NOMO-1 (cell line): ENCODE measurements around the gene VAX1.
"Not testable (repeated sequence)": the region's sequence is repeated elsewhere in the genome, so short reads cannot be mapped to it uniquely, and the experiment has no call there.

Experiments
- DNase-seq, 2 experiments: peaks; one replicate each; lab custom pipeline; 2025; ENCODE audit not compliant: unreplicated experiment in 2 of 2; lab: John Stamatoyannopoulos, UW

The VAX1 gene, protein sequence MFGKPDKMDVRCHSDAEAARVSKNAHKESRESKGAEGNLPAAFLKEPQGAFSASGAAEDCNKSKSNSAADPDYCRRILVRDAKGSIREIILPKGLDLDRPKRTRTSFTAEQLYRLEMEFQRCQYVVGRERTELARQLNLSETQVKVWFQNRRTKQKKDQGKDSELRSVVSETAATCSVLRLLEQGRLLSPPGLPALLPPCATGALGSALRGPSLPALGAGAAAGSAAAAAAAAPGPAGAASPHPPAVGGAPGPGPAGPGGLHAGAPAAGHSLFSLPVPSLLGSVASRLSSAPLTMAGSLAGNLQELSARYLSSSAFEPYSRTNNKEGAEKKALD

DNA sequence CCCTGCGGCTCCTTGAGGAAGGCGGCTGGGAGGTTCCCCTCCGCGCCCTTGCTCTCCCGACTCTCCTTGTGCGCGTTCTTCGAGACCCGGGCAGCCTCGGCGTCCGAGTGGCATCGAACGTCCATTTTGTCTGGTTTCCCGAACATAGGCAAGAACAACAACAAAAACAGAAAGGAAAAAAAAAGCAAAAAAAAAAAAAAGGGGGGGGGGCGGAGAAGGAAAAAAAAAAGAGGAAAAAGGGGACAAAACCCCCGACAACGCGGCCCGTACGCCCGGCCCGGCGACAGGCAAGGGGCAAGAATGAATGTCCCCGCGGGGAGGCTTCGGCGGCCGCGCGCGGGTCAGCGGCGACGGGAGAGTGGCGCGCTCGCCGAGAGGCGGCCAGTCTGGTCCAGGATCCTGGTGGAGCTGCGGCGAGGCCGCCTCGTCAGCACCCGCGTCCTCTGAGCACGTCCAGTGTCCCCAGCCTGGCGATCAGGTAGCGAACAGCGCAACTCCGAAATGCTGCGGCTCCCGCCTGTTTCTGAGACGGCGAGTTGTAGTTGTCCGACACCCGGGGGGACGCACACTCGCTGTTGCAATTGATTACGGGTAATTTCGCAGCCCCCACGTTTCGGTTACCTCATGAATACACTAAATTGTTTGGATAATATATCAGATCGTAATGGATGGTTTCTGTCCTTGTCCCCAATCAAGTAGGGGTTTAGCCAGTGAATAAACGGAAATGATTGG is at the start of gene VAX1:
Gene VAX1, minus strand, starts transcription at position 360 of the 732 bp plus-strand sequence. Its CDS starts 214 bp downstream, at position 146.
- no peak for DNase-seq

DNA sequence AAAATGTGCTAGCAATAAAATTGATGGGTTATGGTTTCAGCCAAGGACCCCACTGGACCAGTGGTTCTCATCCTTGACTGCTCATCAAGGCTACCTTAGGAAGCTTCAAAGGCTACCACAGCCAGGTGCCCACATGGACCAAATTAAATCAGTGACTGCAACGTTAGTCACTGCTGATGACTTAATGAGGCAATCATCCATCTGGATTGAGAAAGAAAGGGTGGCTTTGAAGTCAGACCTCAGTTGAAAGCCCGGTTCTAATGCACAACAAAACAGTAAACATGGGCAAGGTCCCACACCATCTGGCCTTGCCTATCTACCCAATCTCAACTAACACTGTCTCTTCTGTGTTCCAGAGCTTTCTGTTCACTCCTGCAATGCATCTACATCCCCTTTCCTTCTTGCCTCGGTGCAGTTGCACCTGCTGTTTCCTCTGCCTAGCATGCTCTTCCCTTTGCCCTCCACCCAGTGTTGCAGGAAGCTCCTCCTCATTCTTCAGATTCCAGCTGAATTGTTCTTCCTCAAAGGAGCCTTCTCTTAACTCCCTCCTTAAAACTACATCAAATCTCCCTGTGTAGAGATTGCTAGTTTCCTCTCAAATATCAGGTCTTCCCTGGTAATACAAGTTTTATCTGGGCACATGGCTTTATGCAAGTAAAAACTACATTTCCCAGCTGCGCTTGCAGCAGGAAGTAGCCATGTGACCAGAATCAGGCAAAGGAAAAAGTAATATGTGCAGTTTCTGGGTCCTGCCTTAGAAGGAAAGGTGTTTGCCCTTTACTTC is 49.0 kb upstream of the VAX1 start:
- DNase-seq, result peak in 1 of 2 experiments; percentile 19

DNA sequence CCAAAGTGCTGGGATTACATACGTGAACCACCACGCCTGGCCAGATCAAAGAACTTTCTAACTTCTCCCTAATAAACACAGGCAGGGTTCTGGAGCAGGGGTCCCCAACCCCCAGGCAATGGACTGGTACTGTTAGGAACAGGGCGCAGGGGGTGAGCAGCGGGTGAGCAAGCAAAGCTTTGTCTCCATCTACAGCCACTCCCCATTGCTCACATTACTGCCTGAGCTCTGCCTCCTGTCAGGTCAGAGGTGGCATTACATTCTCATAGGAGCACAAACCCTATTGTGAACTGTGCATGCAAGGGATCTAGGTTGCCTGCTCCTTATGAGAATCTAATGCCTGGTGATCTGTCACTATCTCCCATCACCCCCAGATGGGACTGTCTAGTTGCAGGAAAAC is 47.7 kb upstream of the VAX1 start:
- DNase-seq, result not testable (repeated sequence)

DNA sequence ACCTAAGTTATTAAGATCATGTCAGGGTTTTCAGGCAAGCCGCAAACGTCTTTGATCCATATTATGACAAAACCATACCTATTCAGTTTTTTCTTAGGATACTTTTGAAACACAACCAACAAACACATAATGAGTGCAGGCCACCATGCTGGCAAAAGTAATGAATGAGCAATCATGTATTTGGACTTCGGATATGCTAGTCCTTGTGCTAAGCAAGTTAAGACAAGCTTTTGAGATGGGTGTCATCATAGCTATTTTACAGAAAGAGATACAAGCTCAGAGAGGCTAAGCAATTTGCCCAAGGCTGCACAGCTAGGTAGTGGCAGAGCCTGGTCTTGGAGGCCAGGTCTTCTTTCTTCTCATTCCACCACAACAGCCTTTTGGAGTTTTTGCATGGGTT is 46.8 kb upstream of the VAX1 start:
- DNase-seq, result no peak

DNA sequence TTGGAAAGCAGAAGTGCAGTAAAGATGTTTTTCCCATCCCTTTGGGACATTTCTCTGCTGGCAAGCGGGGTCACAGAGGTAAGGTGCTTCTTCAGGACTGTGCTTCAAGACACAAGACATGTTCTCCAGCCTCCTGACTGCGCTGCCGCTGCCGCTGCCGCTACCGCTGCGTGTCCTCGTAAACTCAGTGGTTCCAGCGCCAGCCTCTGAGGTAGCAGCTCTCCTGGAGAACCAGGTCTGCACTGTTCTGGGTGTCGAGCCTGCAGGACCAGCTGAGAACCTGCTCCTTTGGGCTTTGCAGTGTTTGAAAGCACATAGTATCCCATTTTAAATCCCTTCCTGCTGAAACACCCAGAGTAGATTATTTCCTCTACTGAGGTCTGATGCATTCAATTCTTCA is 46.2 kb upstream of the VAX1 start:
- DNase-seq, result no peak

DNA sequence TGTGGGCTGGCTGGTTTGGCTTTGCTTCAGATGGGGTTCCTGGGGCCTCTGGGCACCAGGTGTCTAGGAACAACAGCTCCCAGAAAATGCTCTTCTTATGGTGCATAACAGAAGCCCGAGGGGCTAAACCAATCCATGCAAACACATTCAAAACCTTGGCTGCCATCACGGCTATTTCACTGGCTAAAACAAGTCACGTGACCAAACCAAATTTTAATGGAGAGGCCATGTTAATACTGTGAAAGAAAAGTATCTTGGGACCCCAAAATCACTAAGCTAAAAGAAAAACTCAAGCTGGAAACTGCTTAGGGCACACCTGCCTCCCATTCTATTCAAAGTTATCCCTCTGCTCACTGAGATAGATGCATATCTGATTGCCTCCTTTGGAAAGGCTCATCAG is 40.1 kb upstream of the VAX1 start:
- DNase-seq, result no peak

DNA sequence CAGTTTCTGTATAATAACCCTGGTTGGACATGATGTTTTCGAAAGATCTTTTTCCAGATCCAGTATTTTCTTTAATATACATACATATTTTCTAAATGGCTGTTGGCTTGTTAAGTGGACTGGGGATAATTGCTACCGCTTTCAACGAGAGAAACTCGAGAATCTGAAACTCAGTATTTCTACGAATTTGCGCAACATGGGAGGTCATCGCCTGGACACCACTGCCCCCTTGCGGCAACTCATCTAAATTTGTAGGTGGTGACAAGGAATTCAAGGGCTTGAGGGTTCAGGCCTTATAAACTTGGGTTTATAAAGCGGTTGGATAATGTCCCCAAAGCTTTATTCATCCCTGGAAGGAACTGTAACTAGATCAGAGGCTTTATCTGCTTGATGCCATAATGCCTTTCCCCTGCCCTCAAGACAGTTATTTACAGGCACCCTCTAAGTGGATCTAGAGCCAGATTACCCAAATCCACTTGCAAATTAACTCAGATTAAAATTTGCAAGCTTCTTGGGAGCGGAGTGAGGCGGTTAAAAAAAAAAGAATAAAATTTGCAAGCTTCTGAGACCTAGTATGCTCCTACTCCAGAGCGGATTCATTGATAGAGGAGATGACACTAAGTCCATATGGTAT is 37.9 kb upstream of the VAX1 start:
- peak; percentile 88 to 89 for DNase-seq

DNA sequence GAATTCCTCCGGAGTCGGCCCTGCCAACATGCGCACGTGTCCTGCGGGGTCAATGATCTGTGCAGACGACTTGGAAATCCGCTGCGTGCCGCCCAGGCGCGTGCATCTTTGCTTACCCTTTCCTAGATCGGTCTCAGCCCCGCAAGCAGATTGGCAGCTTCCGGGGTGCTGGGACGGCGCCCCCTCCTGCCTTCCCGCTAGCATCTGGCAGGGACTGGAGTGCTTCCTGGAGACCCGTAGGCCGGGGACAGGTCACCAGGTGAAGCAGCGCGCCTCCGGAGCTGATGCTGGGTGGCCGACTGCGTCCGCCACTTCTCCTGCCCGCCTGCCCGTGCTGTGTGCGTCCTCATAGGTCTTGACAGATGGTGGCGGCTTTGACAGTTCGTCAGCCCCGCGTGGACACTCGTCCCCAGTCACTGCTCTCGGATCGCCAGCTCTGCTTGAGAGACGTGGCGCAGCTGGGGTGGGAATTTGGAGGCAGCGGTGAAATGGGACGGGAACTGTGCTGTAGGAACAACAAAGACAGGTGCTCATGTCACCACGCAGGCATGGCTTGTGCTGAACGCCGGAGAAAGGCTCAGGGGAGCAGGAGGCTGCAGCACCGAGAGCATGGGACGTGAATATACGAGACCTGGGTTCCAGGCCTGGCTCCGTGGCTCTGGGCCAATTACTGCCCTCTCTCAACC is 37.3 kb upstream of the VAX1 start:
- no peak for DNase-seq

DNA sequence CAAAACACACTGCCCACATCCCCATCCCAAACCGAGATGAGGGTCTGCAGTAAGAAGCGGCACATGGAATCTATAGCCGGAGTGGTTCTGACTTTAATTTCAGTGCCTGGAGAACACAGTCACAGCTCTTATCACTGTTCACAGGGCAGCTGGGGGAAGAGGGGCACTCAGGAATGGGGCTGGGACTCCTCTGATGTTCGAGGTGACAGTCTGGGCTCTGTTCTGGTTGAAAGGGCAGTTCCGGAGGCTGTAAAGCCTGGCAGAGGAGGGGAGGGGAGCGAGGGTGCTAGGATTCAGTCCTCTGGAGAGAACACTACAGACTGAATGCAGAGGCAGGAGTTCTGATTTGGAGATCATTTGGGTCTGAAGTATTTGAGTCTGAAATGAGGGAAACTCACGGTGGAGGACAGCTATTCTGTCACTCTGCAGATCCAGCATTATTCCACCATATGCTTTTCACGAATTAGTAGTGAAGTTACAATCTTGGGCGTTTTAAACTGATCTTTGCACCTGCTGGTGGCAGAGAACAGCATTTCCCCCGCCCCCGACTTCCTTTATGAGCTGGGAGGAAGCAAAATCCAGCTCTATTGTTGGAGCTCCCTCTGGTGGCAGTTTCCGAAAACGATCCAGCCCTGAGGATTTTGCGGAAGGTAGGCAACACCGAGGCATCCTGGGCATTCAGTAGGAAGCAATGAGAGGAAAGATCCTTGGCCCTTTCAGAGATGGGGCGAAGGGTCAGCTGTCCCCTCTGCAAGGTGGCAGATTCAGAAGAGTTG is 36.6 kb upstream of the VAX1 start:
- DNase-seq, result peak; percentile 68 to 77

DNA sequence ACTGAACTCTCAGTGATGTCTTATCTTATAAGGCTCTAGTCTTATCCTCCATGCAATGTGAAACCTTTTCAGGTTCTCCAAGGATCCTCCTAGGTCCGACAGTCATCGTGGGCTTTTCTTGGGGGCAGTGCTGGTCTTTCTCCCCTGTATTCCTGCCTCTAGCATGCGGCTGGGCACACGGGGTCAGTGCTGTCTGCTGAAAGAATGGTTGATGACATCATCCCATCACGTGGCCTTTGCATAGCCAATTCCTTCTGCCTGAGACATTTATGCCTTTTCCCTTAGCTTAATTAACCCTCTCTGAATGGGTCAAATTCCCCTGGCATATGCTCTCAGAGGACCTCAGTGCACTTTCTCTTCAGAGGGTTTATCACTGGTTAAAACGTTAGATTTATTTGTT is 32.2 kb upstream of the VAX1 start:
- no peak for DNase-seq

DNA sequence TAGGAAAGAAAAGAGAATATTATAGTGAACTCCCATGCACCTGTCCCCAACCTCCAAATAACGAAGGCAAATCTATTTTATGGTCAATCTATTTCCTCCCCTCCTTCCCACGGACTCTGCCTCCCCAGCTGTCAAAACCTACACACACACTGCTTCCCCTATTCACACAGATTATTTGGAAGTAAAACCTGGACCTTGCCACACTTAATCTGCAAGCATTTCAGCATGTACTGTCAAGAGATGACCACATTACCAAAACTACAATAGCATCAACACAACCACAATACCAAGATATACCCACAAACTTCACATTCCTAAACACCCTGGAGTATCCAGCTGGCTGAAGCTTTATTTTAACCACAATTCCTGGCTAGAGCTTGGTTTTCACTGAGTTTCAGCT is 31.4 kb upstream of the VAX1 start:
- no peak for DNase-seq

DNA sequence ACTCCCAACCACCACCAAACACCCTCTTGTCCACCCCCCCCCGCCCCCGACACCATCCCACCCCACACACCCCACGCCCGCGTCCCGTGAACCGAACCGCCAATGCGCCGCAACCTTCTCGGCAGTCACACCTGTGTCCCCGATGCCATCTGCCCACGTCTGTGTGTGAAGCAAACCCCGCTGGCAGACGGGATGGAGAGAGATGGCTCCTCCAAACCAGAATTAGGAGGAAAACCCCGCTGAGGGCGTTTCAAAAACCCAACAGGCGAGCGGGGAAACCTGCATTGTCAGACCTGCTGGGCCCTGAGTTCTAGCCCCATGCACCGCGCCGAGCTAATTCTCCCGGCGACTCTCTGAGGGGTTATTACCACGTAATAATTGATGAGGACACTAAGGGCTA is 30.7 kb upstream of the VAX1 start:
- DNase-seq, result no peak

DNA sequence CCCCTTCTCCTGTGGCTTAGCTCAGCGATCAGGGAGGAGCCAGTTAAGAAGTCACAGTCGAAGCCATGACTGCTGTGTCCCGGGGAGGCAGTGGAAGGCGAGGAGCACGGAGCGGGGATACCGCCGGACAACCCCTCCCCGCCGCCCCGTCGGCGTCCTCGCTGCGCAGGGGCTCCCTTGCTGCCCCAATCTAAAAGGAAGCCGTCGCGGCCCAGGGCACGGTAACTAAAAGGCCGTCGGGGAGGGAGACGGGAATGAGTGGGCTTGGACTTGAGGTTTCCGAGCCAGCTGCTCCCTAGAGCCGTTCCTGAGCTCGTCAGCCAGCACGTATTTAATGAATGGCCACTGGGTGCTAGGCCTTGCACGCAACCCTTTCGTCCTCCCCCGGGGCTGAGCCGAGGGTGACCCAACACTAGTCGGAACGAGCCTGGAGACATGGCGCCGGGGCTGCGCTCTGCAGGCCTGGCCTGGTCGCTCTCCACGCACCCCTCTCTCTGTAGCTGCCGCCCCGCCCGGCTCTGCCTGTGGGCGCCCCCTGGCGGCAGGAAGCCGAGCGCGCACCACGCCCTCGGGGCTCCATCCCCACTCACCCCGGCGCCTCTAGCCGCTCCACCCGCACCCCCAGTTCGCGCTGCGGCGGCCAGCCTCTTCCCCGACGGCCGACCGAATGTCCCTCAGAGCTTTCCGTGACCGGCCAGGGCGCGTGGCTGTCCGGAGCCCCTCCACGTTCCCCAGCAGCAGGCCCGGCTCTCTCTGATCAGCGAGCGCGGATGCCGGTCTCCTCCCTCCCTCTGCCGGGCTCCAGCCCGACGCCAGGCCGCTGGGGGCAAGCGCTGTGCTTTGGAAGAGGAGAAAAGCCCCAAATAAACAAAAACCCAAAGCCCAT is 30.0 kb upstream of the VAX1 start:
- DNase-seq, result peak; percentile 41 to 46

DNA sequence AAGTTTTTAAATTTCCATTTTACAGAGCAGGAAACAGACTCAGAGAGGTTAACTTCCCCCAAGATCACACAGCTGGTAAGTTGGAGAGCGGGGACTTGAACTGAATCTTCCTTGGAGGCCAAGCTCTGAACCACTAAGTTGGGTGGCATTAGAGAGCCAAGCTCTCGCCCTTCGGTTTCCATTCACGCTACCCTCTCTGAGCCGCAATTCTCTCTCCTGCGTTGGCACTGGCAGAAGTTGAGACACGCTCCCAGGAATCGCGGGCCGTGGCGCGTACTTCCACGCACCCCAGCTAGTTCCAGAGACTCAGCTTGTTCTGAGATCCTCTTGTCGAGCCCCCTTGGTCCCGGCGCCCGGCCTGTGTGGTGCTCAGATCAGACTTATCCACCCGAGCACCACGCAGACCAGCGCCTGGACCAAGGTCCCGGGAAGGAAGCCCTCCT is 29.3 kb upstream of the VAX1 start:
- no peak for DNase-seq

DNA sequence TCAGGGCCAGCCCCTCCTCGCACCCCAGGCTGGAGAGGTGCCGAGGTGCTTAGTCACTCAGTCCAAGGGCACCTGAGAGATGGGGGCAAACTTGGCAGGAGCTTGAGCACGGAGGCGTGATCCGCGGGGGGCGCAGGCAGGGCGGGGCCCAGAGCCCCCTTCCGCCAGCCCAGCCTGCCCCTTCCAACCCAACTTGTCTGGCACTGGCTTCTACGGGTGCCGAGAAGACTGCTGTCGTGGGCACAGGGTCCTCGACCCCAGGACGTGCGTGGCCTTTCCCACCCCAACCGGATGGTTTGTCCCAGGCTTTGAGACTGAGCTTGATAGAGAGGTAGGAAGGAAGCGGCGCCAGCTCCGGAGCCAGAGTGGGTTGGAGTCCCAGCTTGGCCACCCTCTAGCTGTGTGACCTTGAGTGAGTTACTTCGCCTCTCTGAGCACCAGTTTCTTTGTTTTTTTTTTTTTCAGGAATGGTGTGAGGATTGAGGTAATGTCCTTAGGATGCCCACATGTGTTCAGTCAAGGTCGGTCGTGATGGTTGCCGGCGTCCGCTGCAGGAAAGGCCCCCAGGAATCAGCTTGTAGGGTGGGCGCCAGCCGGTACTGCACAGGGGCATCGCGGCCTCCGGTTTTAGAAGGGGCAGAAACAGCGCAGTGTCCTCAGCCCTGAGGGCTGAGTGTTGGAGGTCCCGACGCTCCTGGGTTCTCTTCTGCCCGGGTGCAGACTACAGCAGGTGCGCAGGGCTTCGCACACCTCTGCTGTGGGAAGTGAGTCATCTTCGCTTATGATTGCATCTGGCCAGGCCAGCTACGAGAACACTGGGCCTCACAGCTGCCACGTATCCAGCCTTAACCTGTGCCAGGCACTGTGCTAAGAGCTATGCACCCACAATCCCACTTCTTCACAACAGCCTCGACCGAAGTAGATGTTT is 28.6 kb upstream of the VAX1 start:
- no peak for DNase-seq

DNA sequence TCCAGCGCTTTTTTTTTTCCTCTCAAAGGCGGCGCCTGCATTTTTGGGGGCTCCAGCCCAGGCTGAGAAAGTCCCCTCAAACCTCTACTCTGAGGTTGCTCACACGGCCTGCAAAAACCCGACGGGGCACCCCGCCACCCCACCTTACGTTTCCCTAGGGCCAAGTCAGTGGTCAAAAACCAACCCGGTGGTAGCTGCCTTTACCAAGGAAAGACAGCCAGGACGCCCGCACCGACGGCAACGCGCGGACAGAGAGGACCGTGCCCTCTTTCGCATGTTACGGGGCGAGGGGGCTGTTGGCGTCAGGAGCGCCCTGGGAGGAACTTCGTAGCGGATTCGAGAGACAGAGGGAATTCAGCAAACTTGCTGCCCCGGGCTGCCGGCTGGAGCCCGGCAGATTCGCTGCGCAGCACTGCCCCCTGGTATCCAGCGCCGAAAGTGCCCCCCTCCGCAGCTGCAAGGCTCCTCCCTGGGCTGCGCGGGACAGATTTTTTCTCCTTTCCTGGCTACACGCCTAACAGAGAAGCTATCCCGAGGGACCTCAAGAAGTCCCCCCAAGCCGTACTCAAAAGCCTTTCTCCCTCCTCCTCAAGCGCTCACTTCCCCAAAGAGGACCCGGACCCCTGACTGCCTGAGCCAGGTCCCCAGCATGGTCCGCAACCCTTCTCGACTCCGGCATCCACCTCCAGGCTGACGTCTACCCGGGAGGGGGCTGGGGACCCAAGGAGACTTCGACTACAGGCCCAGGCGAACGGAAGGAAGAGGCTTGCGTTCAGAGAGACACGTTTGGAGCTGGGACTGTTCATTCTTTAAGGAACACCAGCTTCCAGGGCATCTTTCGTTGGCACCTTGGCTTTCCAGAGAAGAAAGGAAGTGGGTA is 27.7 kb upstream of the VAX1 start:
- peak; percentile 36 to 53 for DNase-seq
